OCI-LY7 (cell line): ENCODE results near the gene LGALS9. TPM values are rescaled to one million over a fixed set of nuclear protein-coding genes. Genes with fewer than 3 reads are reported as not detected.

Source experiments
- BruUV-seq: library from RNA; stranded (reverse); fragments of 400-500 nt; replicated peaks from 2 replicates; lab custom pipeline; 2021; lab: Mats Ljungman, UMichigan
- CTCF ChIA-PET: fragments of 300-600 bp; sonication (Branson Sonifier 250); formaldehyde crosslinking; loops from one replicate; lab custom pipeline; 2022; ENCODE audit warnings: antibody characterized with exemption; ENCODE audit not compliant: unreplicated experiment; lab: Charles Lee
- POLR2A ChIA-PET: fragments of 300-600 bp; sonication (Branson Sonifier 250); formaldehyde crosslinking; loops from one replicate; lab custom pipeline; 2022; ENCODE audit warnings: antibody characterized with exemption; lab: Charles Lee
- DNase-seq: peaks from one replicate; pipeline ENCODE4 v3.0.0-alpha.2; 2015; ENCODE audit warnings: low spot score
- H2AFZ ChIP-seq: fragments of 200-600 bp; sonication (generic), shearing (Covaris generic); 2 replicates; pipeline ENCODE4 v1.6.1; 2014; ENCODE audit warnings: mild to moderate bottlenecking, antibody characterized with exemption, low read length, moderate library complexity
- H3K27ac ChIP-seq: fragments of 200-600 bp; sonication (generic); 2 replicates; pipeline ENCODE4 v1.5.1; 2014; ENCODE audit warnings: mixed run types, low read depth, mild to moderate bottlenecking, moderate library complexity, low read length, inconsistent platforms; ENCODE audit not compliant: poor library complexity, severe bottlenecking
- H3K36me3 ChIP-seq: fragments of 200-600 bp; sonication (generic); 2 replicates; pipeline ENCODE4 v1.6.1; 2014; ENCODE audit warnings: mild to moderate bottlenecking, antibody characterized with exemption, low read length, moderate library complexity, mixed read lengths; ENCODE audit not compliant: insufficient read depth
- H3K4me1 ChIP-seq: fragments of 200-600 bp; sonication (generic); 2 replicates; pipeline ENCODE4 v1.5.1; 2014; ENCODE audit warnings: mild to moderate bottlenecking, low read length; ENCODE audit not compliant: insufficient read depth, poor library complexity, severe bottlenecking
- H3K4me2 ChIP-seq: fragments of 200-600 bp; sonication (generic); 2 replicates; pipeline ENCODE4 v1.6.1; 2014; ENCODE audit warnings: mild to moderate bottlenecking, low read length
- H3K4me3 ChIP-seq: fragments of 200-600 bp; sonication (generic); 2 replicates; pipeline ENCODE4 v1.5.1; 2014; ENCODE audit warnings: mild to moderate bottlenecking, low read depth, low read length; ENCODE audit not compliant: poor library complexity, severe bottlenecking
- H3K79me2 ChIP-seq: fragments of 200-600 bp; sonication (generic); 2 replicates; pipeline ENCODE4 v1.6.1; 2016; ENCODE audit warnings: low read depth, mild to moderate bottlenecking, low read length, moderate library complexity, mixed read lengths; ENCODE audit not compliant: insufficient read depth
- H3K9me2 ChIP-seq: fragments of 200-600 bp; sonication (generic); 2 replicates; pipeline ENCODE4 v1.6.1; 2016; ENCODE audit warnings: mild to moderate bottlenecking, low read length, mixed read lengths; ENCODE audit not compliant: insufficient read depth
- H3K9me3 ChIP-seq: fragments of 200-600 bp; sonication (generic); 2 replicates; pipeline ENCODE4 v1.6.1; 2014; ENCODE audit warnings: mild to moderate bottlenecking, mixed run types, low read length, mixed read lengths
- H4K20me1 ChIP-seq: fragments of 200-600 bp; sonication (generic); 2 replicates; pipeline ENCODE4 v1.6.1; 2014; ENCODE audit warnings: mild to moderate bottlenecking, antibody characterized with exemption, low read length, moderate library complexity, mixed read lengths; ENCODE audit not compliant: insufficient read depth
- CTCF ChIP-seq: fragments of 200-600 bp; sonication (generic); conservative IDR thresholded peaks from 2 replicates; pipeline ENCODE4 v1.5.1; 2014; ENCODE audit warnings: mild to moderate bottlenecking, antibody characterized with exemption, low read length, moderate library complexity, mixed read lengths
- EZH2phosphoT487 ChIP-seq: fragments of 200-600 bp; sonication (generic); IDR thresholded peaks from 2 replicates; pipeline ENCODE4 v1.6.1; 2018; ENCODE audit warnings: low read depth, borderline replicate concordance, mild to moderate bottlenecking, mixed run types, antibody characterized with exemption, low read length, moderate library complexity, mixed read lengths
- intact Hi-C: fragments of 100-400 bp; cut with micrococcal nuclease; formaldehyde crosslinking; loops from one replicate; pipeline ENCODE4 v1.10.0; 2022; ENCODE audit not compliant: unreplicated experiment
- total RNA-seq, 2 experiments: library from RNA; depleted of rRNA in 1 of 2; stranded (reverse); fragments of >200 nt in 1 of 2; shearing (Covaris generic) in 1 of 2; gene quantifications; 2 replicates each; pipeline ENCODE4 v1.2.3, GENCODE V29; 2014 to 2022

Gene LGALS9
- total RNA-seq, 2 experiments from 2014 or later, result 2.2 to 4.2 TPM

DNA sequence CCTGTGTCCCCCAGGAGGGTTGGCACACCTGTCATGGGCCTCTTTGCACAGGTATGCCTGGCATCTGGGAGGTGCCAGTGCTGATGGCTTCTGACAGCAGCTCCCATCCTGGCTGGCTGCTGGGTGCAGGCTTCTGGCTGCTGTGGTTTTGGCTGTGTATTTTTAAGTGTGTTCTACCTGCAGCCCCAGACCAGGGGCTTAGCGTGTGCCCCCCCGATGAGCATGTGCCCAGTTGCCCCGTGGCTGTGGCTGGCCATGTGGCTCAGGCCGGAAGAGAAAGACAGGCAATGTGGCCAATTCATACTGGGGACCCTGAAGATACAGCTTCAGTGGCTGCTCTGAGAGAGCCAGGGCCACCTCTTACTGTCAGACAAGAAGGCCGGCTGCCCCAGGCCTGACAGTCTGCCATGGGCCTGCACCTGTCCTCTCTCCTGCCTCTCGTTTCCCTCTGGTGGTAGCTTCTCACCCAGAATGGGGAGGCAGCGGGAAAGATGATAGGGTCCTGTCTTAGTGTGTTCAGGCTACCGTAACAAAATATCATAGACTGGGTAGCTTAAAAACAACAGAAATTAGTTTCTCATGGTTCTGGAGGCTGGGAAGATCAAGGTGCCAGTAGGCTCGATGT is 37.6 kb upstream of the LGALS9 start:
- CTCF ChIA-PET, result no interaction called here
- no peak for DNase-seq
- Histone ChIP-seq H3K9me3 (no peaks in the 10 kb centered on the region), H3K79me2 (no peaks in the 10 kb centered on the region), H3K4me2 (no peak overlapping the region), H4K20me1 (no peaks in the 10 kb centered on the region), H2AFZ (no peak overlapping the region), H3K4me3 (no peak overlapping the region), H3K27ac (no peak overlapping the region), H3K36me3 (no peaks in the 10 kb centered on the region), H3K9me2 (no peaks in the 10 kb centered on the region), H3K4me1 (no peaks in the 10 kb centered on the region)
- TF ChIP-seq EZH2phosphoT487, result no peak
- no peak for TF ChIP-seq CTCF
- no TSS peak for BruUV-seq
- intact Hi-C loops, result no loop called here
- POLR2A ChIA-PET, result no interaction called here

DNA sequence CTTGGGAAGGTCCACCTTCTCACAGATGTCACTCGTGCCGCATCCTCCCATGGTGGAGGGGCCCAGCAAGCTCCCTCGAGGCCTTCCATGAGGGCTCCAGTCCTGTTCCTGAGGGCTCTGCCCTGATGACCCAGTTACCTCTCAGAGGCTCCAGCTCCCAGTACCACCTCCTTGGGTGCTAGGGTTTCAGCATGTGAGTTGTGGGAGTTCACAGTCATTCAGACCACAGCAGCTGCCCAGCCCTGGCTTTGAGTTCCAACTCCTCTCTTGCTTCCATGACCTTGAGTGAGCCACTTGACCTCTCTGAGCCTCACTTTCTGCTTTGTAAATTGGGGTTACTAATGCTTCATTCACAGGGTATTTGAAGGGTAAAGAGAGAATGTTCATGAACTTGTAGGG is 37.1 kb upstream of the LGALS9 start:
- TF ChIP-seq EZH2phosphoT487 (no peak), CTCF (no peak)
- Histone ChIP-seq H2AFZ (no peak overlapping the region), H3K36me3 (no peaks in the 10 kb centered on the region), H3K27ac (no peak overlapping the region), H3K9me3 (no peaks in the 10 kb centered on the region), H3K9me2 (no peaks in the 10 kb centered on the region), H3K4me2 (no peak overlapping the region), H3K4me1 (no peaks in the 10 kb centered on the region), H3K79me2 (no peaks in the 10 kb centered on the region), H4K20me1 (no peaks in the 10 kb centered on the region), H3K4me3 (no peak overlapping the region)
- intact Hi-C loops, result no loop called here
- POLR2A ChIA-PET, result no interaction called here
- DNase-seq, result no peak
- CTCF ChIA-PET, result no interaction called here
- no TSS peak for BruUV-seq

DNA sequence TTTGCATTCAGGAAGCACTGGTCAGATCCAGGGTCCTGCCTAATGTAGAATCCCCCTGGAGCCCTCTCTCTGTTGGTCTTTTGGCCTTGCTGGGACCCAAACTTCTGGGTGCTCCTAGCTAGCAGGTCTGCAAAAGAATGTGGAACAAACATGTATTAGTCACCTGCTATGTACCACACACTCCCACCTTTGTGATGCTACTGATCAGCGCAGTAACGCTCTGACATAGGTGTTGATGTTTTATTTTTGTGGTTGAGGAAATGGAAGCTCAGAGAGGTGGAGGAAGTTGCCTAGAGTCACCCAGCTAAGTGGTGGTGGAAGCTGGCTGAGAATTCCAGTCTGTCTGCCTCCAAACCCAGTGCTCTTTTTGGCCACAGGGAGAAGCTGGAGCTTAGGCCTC is 35.8 kb upstream of the LGALS9 start:
- H3K4me2 ChIP-seq, result no peak overlapping the region
- H3K9me2 ChIP-seq, result no peaks in the 10 kb centered on the region
- no peaks in the 10 kb centered on the region for H3K79me2 ChIP-seq
- intact Hi-C loops, result no loop called here
- no peak for DNase-seq
- no TSS peak for BruUV-seq
- H3K9me3 ChIP-seq, result no peaks in the 10 kb centered on the region
- no peak overlapping the region for H3K27ac ChIP-seq
- POLR2A ChIA-PET, result no interaction called here
- H3K4me1 ChIP-seq, result no peaks in the 10 kb centered on the region
- CTCF ChIA-PET, result no interaction called here
- no peak overlapping the region for H2AFZ ChIP-seq
- no peaks in the 10 kb centered on the region for H3K36me3 ChIP-seq
- TF ChIP-seq CTCF (no peak), EZH2phosphoT487 (no peak)
- H4K20me1 ChIP-seq, result no peaks in the 10 kb centered on the region
- no peak overlapping the region for H3K4me3 ChIP-seq
